ENCODE data around the gene SHROOM1. TPM values are rescaled to one million over a fixed set of nuclear protein-coding genes. Genes with fewer than 3 reads are reported as not detected.
A peak's percentile ranks its signal among the peaks of the same experiment; 100 is the strongest.

The SHROOM1 gene
- total and polyA plus RNA-seq, 9 of the 15 experiments (the other 6 are each of a cell fraction or from before 2014, with no cell fraction given): 0.44 to 26.5 (median 11.9) TPM

GRCh38 chr5:132787076-132787475, 43.4 kb downstream of the SHROOM1 start:
- Histone ChIP-seq H3K4me1 (replicated peaks in 1 of 2; ENCODE audit: control insufficient read depth in 2 of 2, insufficient read depth in 2 of 2, low read length in 2 of 2) (peaks cover 34 to 55% of the 10 kb centered on the region in 2 experiments), H3K9me3 (replicated peaks; ENCODE audit: control insufficient read depth, insufficient read depth, low read depth, low read length) (no peaks in the 10 kb centered on the region), H3K9me1 (ENCODE audit: control insufficient read depth, insufficient read depth, low read length) (no peaks in the 10 kb centered on the region), H3K9ac (ENCODE audit: insufficient read depth in 1 of 2, low read depth in 2 of 2, low read length in 2 of 2) (no peak overlapping the region; a peak in 1 of 4 replicates), H3K27ac (ENCODE audit: extremely low read depth, low read depth, low read length) (peak overlapping the region; percentile 27; the same call in 1 of the 3 replicates), H4K20me1 (replicated peaks; ENCODE audit: control insufficient read depth, insufficient read depth, low read length) (no peaks in the 10 kb centered on the region), H3K36me3 (ENCODE audit: control insufficient read depth, insufficient read depth, low read length) (no peaks in the 10 kb centered on the region), H2AFZ (ENCODE audit: low read depth, low read length) (peak overlapping the region; percentile 34; the same call in 1 of the 2 replicates), H3K79me2 (ENCODE audit: control insufficient read depth, insufficient read depth, low read length) (no peaks in the 10 kb centered on the region), H3K4me3 (no peak overlapping the region), H3K27me3 (ENCODE audit: control insufficient read depth in 2 of 2, insufficient read depth in 2 of 2, low read length in 2 of 2) (no peaks in the 10 kb centered on the region), H3K4me2 (ENCODE audit: insufficient read depth, low read length) (no peak overlapping the region)
- 100% methylated on average over 1 of the region's 1 CpG for WGBS (ENCODE audit: insufficient coverage, low coverage, missing lambda C conversion rate)
- ChIA-PET CTCF (ENCODE audit: low intra/inter-chr PET ratio) (interaction anchor here (0.5 kb wide), 1 partner anchor 189 kb away, joined by 3 read pairs; no protein-coding TSS in a partner anchor), POLR2A (interaction anchor here (1.0 to 2.0 kb wide), 4 partner anchors 8 to 33 kb away, joined by 3 to 6 read pairs (median 5); no protein-coding TSS in a partner anchor)
- DNase-seq (ENCODE audit: extremely low read depth in 1 of 4, low spot score in 3 of 4) (no peak), FAIRE-seq (no peak), ATAC-seq (no peak)
- no TSS peak for BruUV-seq (replicated peaks)
- in situ Hi-C loops (cut with MboI) (loop anchor here (10.0 kb wide), 1 partner anchor 1828 kb away; no protein-coding TSS in a partner anchor), intact Hi-C loops (cut with micrococcal nuclease) (no loop called here)
- no peak for TF ChIP-seq NFATC3 (IDR thresholded peaks at IDR 0.05)
- no peak for TF ChIP-seq ETS1 (conservative IDR thresholded peaks at IDR 0.05; ENCODE audit: control insufficient read depth, low read depth, low read length)
- TF ChIP-seq DNMT1 (IDR thresholded peaks at IDR 0.05): no peak

- Histone ChIP-seq H3K4me3 (no peak overlapping the region), H3K4me2 (ENCODE audit: insufficient read depth, low read length) (no peak overlapping the region), H2AFZ (ENCODE audit: low read depth, low read length) (peak overlapping the region; percentile 56), H3K36me3 (ENCODE audit: control insufficient read depth, insufficient read depth, low read length) (no peaks in the 10 kb centered on the region), H4K20me1 (replicated peaks; ENCODE audit: control insufficient read depth, insufficient read depth, low read length) (no peaks in the 10 kb centered on the region), H3K4me1 (replicated peaks in 1 of 2; ENCODE audit: control insufficient read depth in 2 of 2, insufficient read depth in 2 of 2, low read length in 2 of 2) (peaks cover 28 to 55% of the 10 kb centered on the region in 2 experiments), H3K27ac (ENCODE audit: extremely low read depth, low read depth, low read length) (no peak overlapping the region), H3K9me3 (replicated peaks; ENCODE audit: control insufficient read depth, insufficient read depth, low read depth, low read length) (no peaks in the 10 kb centered on the region), H3K9me1 (ENCODE audit: control insufficient read depth, insufficient read depth, low read length) (no peaks in the 10 kb centered on the region), H3K9ac (ENCODE audit: insufficient read depth in 1 of 2, low read depth in 2 of 2, low read length in 2 of 2) (no peak overlapping the region), H3K27me3 (ENCODE audit: control insufficient read depth in 2 of 2, insufficient read depth in 2 of 2, low read length in 2 of 2) (no peaks in the 10 kb centered on the region), H3K79me2 (ENCODE audit: control insufficient read depth, insufficient read depth, low read length) (no peaks in the 10 kb centered on the region)
- no peak for DNase-seq (ENCODE audit: extremely low read depth in 1 of 4, low spot score in 3 of 4)
- intact Hi-C loops (cut with micrococcal nuclease) (no loop called here), in situ Hi-C loops (cut with MboI) (loop anchor here (10.0 kb wide), 1 partner anchor 1829 kb away; no protein-coding TSS in a partner anchor)
- ChIA-PET CTCF (ENCODE audit: low intra/inter-chr PET ratio) (no interaction called here), POLR2A (interaction anchor here (0.7 to 1.8 kb wide), 5 partner anchors 11 to 290 kb away, joined by 3 to 5 read pairs (median 4); no protein-coding TSS in a partner anchor)
- ATAC-seq: no peak
- FAIRE-seq: no peak
- WGBS (ENCODE audit: insufficient coverage, low coverage, missing lambda C conversion rate): 78% methylated on average over 4 of the region's 4 CpGs
- no TSS peak for BruUV-seq (replicated peaks)
- no peak for TF ChIP-seq ZBTB26 (CRISPR knock-in tag; IDR thresholded peaks at IDR 0.05)
- no peak for TF ChIP-seq XRCC3 (IDR thresholded peaks at IDR 0.05)
- no peak for TF ChIP-seq SRSF1 (IDR thresholded peaks at IDR 0.05; ENCODE audit: low read depth, low read length)
- TF ChIP-seq ZNF740 (CRISPR knock-in tag; IDR thresholded peaks at IDR 0.05): no peak
- TF ChIP-seq ZNF740 (tag; IDR thresholded peaks at IDR 0.05): no peak
- no peak for TF ChIP-seq FUS (optimal IDR thresholded peaks at IDR 0.05; ENCODE audit: low read depth, low read length)
Observed at GRCh38 chr5:132785864-132786263, 44.6 kb downstream of the SHROOM1 start.

Measured in K562 (cell line).